Lower leg skin (tissue), 3 donors: Measurements from ENCODE around the gene EBF3.

ENCODE experiments used
- POLR2A ChIP-seq, 2 donors: fragments of 450-650 bp; IDR thresholded peaks; one replicate each; pipeline ENCODE4 v1.6.1; 2016 to 2017; ENCODE audit warnings: antibody characterized with exemption in 2 of 2, mild to moderate bottlenecking in 1 of 2, moderate library complexity in 1 of 2
- TF ChIP-seq, protein P1 (sequence below), 3 donors: fragments of 450-650 bp; IDR thresholded peaks; one replicate each; pipeline ENCODE4 v1.5.1; 2016; ENCODE audit warnings: antibody characterized with exemption in 3 of 3, mild to moderate bottlenecking in 3 of 3, moderate library complexity in 2 of 3

DNA sequence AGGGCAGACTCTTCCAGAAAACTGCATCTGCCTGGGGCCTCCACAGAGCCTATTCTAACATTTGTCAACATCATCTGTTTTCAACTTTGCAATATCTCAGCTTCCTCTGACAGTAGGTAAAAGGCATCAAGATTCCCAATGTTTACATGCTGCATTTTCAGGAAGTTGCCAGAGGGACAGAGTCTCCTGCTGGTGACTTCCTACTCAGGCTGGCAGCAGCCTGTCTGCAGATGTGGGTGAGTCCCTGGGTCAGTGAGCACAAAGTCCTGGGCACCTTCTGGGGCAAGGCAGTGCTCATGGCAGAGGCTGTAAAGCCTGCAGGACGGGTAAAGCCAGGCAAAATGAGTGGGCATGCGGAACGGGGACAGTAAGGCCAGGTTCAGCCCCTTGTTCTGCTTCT is 69.4 kb downstream of the EBF3 start:
- TF ChIP-seq, protein P1, sequence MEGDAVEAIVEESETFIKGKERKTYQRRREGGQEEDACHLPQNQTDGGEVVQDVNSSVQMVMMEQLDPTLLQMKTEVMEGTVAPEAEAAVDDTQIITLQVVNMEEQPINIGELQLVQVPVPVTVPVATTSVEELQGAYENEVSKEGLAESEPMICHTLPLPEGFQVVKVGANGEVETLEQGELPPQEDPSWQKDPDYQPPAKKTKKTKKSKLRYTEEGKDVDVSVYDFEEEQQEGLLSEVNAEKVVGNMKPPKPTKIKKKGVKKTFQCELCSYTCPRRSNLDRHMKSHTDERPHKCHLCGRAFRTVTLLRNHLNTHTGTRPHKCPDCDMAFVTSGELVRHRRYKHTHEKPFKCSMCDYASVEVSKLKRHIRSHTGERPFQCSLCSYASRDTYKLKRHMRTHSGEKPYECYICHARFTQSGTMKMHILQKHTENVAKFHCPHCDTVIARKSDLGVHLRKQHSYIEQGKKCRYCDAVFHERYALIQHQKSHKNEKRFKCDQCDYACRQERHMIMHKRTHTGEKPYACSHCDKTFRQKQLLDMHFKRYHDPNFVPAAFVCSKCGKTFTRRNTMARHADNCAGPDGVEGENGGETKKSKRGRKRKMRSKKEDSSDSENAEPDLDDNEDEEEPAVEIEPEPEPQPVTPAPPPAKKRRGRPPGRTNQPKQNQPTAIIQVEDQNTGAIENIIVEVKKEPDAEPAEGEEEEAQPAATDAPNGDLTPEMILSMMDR (IDR thresholded peaks at IDR 0.05), result no peak
- TF ChIP-seq POLR2A (IDR thresholded peaks at IDR 0.05), result no peak
